Hematopoietic multipotent progenitor cell (in vitro differentiated cells): ENCODE measurements around the gene ACSM6. TPM values are rescaled to one million over a fixed set of nuclear protein-coding genes. Genes with fewer than 3 reads are reported as not detected.

Source experiments
- DNase-seq, 3 donors: peaks; one replicate each; pipeline ENCODE4 v3.0.0-alpha.2; 2011 to 2015; ENCODE audit warnings: low read depth in 2 of 3, low spot score in 2 of 3
- small RNA-seq: library from RNA; depleted of rRNA; stranded (forward); fragments of <200 nt; gene quantifications from one replicate; pipeline ENCODE3, GENCODE V24; 2012
- total RNA-seq: library from RNA; depleted of rRNA; stranded (reverse); fragments of >200 nt; gene quantifications from one replicate; pipeline ENCODE4 v1.2.3, GENCODE V29; 2012

Gene ACSM6
- total RNA-seq, 1 donor = not detected

DNA sequence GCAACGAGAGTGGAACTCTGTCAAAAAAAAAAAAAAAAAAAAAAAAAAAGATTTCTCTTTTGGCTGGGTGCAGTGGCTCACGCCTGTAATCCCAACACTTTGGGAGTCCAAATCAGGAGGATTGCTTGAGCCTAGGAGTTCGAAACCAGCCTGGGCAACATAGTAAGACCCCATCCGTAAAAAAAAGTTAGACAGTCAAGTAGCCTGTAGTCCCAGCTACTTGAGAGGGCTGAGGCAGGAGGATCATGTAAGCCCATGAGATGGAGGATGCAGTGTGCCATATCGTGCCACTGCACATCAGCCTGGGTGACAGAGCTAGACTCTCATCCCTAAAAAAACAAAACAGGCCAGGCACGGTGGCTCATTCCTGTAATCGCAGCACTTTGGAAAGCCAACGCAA, 71.5 kb downstream of the ACSM6 start:
- DNase-seq = no peak

DNA sequence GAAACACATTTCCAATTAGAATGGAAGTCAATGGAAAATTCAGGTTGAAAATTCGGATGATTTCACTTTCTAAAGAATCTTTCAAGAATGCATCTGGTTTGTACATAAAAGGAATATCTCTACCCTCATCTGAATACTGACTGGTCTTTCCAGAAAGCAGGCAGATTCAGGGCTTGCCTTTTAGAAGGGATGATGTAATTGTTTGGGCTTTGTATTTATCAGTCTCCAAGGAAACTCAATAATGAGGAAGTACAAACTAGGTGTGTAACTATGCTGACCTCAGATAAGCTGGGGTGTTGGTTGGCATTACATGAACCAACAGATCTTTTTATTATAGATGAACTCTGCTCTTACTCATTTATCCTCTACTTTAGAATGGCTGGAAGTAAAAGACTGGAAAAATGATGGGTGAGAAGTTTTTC, 72.6 kb downstream of the ACSM6 start:
- peak in 2 of 3 donors; percentile 83 to 95 for DNase-seq

GRCh38 chr10:95267251-95267650, 73.2 kb downstream of the ACSM6 start:
- no peak for DNase-seq

DNA sequence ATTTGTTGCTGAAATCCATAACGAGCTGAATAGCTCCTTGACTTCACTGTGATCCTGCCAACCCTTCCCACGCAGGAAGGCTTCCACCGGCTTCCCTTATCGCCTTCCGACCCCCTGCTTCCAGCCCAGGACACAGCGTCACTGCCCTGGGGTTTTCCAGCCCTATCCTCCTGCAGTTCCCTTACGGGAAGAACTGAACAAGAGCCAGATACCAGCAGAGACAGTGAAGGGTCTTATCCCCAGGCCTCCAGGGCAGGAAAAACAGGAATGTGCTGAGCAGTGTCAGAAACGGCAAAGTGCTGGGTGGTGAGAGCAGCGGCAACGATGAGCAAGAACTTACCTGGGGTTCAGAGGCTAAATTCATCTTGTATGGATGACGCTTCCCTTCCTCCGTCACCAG, 74.4 kb downstream of the ACSM6 start:
- DNase-seq = no peak

DNA sequence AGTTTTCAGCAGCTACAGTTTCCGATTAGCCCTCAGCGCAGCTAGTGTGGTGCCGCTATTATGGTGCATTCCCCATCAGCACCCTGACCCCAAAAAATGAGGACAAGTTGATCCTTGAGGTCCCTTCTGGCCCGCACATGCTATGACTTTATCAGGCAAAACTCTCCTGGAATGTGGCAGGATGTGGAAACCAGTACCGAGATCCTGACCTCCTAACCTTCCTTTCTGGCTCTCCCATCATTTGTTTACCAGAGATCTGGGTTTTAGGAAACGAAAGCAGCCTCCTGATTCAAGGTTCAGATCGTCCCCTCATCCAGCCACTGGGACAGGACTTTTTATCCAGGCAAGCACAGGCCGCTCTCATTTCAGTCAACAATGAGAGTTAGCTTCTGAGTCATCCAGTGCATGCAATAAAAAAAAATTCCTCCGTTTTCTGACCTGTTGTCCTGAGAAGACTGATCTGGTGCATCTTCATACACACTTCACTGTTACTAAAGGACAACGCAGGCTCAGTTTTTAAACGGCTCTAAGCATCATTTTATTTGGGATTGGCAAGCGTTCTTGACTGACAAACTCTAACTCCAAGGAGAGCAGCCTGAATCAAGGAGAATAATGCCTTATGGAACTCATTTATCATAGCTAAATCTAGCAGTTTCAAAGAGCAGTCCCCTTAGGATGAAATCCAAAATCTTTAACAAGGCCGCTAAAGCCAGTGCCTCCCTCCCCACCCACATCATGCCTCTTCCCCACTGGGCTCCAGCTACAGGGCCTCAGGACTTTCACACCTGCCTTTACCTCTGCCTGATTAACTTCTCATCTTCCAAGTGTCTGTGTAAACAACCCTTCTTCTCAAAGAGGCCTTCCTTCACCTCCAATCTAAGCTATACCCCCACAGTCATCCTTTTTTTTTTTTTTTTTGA, 79.6 kb downstream of the ACSM6 start:
- DNase-seq = no peak

GRCh38 chr10:95275726-95276366, 81.8 kb downstream of the ACSM6 start:
- no peak for DNase-seq

DNA sequence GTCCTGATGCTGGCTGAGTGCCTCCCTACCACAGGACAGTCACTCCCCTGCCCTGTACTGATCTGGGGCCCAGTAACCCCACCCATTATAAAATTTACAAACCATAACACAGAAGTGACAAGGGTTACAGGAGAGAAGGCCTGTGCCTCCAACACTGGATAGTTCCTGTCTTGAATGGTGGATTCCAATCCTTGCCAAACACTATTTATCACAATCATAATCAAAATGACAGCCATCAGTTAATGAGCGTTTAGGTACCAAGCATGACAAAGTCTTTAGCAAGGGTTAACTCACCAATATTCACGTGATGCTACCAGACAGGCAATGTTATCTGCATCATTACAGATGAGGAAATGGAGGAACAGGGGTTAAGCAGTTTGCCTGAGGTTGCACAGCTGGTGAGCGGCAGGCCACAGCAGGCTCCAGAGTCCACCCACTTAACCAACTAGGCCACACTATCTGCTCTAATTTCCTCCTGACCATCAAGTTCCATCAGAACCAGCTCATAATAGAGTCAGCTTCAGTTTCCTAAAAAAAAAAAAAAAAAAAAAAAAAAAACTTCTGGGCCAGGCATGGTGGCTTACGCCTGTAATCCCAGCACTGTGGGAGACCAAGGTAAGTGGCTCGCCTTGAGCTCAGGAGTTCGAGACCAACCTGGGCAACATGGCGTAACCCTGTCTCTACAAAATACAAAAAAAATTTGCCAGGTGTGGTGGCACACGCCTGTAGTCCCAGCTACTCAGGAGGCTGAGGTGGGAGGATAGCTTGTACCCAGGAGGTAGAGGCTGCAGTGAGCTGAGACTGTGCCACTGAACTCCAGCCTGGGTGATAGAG, 82.5 kb downstream of the ACSM6 start:
- DNase-seq = peak in 1 of 3 donors; percentile 42

- no peak for DNase-seq
These were observed 83.1 kb downstream of the ACSM6 start for GRCh38 chr10:95277201-95277570.

- DNase-seq = no peak
These were observed 83.6 kb downstream of the ACSM6 start for GRCh38 chr10:95277614-95278013.

Small RNAs within 50 kb of the gene (small RNA-seq; reads per million reads assigned to genes)
- gene AL157834.3 = not detected

Other genes starting within 250 kb of the ACSM6 start
- gene CYP2C8, start 124.7 kb upstream of the ACSM6 start, total RNA-seq = 0.27 TPM
- 27.5 TPM for gene PDLIM1, start 96.8 kb downstream of the ACSM6 start, total RNA-seq